Upper lobe of right lung (tissue), 1 donor: Measurements from ENCODE around the gene SLC44A1. TPM values are rescaled to one million over a fixed set of nuclear protein-coding genes. Genes with fewer than 3 reads are reported as not detected.

Experiments
- ATAC-seq: fragments of 200-7000 bp; cut with Tn5 transposase; one replicate; pipeline ENCODE4 v1.9.1; 2020; ENCODE audit warnings: mild to moderate bottlenecking, moderate library complexity
- DNase-seq: peaks from one replicate; pipeline ENCODE4 v3.0.0-alpha.2; 2020
- H3K27ac ChIP-seq: fragments of 200-600 bp; one replicate; pipeline ENCODE4 v1.8.0; 2022
- H3K27me3 ChIP-seq: fragments of 200-600 bp; one replicate; pipeline ENCODE4 v1.8.0; 2022; ENCODE audit warnings: mild to moderate bottlenecking
- H3K36me3 ChIP-seq: fragments of 200-600 bp; one replicate; pipeline ENCODE4 v1.8.0; 2022
- H3K4me1 ChIP-seq: fragments of 200-600 bp; one replicate; pipeline ENCODE4 v1.8.0; 2022
- H3K4me3 ChIP-seq: fragments of 200-600 bp; one replicate; pipeline ENCODE4 v1.8.0; 2022; ENCODE audit warnings: mild to moderate bottlenecking
- H3K9me3 ChIP-seq: fragments of 200-600 bp; one replicate; pipeline ENCODE4 v1.8.0; 2022
- CTCF ChIP-seq: fragments of 200-600 bp; IDR thresholded peaks from one replicate; pipeline ENCODE4 v1.8.0; 2022; ENCODE audit warnings: antibody characterized with exemption
- intact Hi-C: fragments of 100-400 bp; cut with DNase I; formaldehyde crosslinking; loops from one replicate; pipeline ENCODE4 v1.11.0; 2022
- total RNA-seq: library from RNA; stranded (reverse); fragmentation: NEBNext Ultra II Directional; extraction: Animal tissue kit (Norgen Biotek cat#: 25700); gene quantifications from one replicate; pipeline ENCODE4 v1.2.1, GENCODE V29; 2021
- donor health status: DM: no; HTN: yes; CAD: no; lungs with severe emphysema.

SLC44A1 gene
- total RNA-seq, 1 donor from 2014 or later = 66.1 TPM

GRCh38 chr9:105243015-105243686 is 1.3 kb upstream of the SLC44A1 start:
- DNase-seq (no peak), ATAC-seq (no peak)
- intact Hi-C loops = no loop called here

GRCh38 chr9:105244734-105245028 is 230 bp downstream of the SLC44A1 start:
- Histone ChIP-seq H3K27ac (peak overlapping the region; percentile 85), H3K4me3 (peak overlapping the region; percentile 69)
- no peak for ATAC-seq

More at GRCh38 chr9:105243015-105243686, 1.3 kb upstream of the SLC44A1 start:
- no peaks in the 10 kb centered on the region for H3K36me3 ChIP-seq
- peaks cover 23% of the 10 kb centered on the region for H3K4me1 ChIP-seq
- no peak overlapping the region for H3K4me3 ChIP-seq
- H3K27me3 ChIP-seq = no peaks in the 10 kb centered on the region
- no peak for TF ChIP-seq CTCF
- H3K27ac ChIP-seq = peak overlapping the region; percentile 85
- H3K9me3 ChIP-seq = no peaks in the 10 kb centered on the region

GRCh38 chr9:105245029-105245890 is 809 bp downstream of the SLC44A1 start:
- peaks cover 23% of the 10 kb centered on the region for H3K4me1 ChIP-seq
- TF ChIP-seq CTCF = peak; percentile 39
- intact Hi-C loops = no loop called here
- DNase-seq (peak; percentile 89), ATAC-seq (peak; percentile 71)
- peak overlapping the region; percentile 69 for H3K4me3 ChIP-seq
- peak overlapping the region; percentile 83 for H3K27ac ChIP-seq
- H3K27me3 ChIP-seq = no peaks in the 10 kb centered on the region
- H3K36me3 ChIP-seq = no peaks in the 10 kb centered on the region
- no peaks in the 10 kb centered on the region for H3K9me3 ChIP-seq

More at GRCh38 chr9:105244734-105245028, 230 bp downstream of the SLC44A1 start:
- H3K9me3 ChIP-seq = no peaks in the 10 kb centered on the region
- no peak for TF ChIP-seq CTCF
- DNase-seq = no peak
- H3K27me3 ChIP-seq = no peaks in the 10 kb centered on the region
- peaks cover 23% of the 10 kb centered on the region for H3K4me1 ChIP-seq
- H3K36me3 ChIP-seq = no peaks in the 10 kb centered on the region
- intact Hi-C loops = no loop called here

- intact Hi-C loops = no loop called here
These were observed 1.4 kb downstream of the SLC44A1 start for GRCh38 chr9:105245891-105246161.

GRCh38 chr9:105246656-105247173 is 2.3 kb downstream of the SLC44A1 start:
- peaks cover 23% of the 10 kb centered on the region for H3K4me1 ChIP-seq
- TF ChIP-seq CTCF = no peak
- no peak overlapping the region for H3K27ac ChIP-seq
- H3K36me3 ChIP-seq = no peaks in the 10 kb centered on the region
- no peak for ATAC-seq
- H3K4me3 ChIP-seq = peak overlapping the region; percentile 69
- no peak for DNase-seq
- H3K9me3 ChIP-seq = no peaks in the 10 kb centered on the region
- intact Hi-C loops = no loop called here
- H3K27me3 ChIP-seq = no peaks in the 10 kb centered on the region

More at GRCh38 chr9:105245891-105246161, 1.4 kb downstream of the SLC44A1 start:
- ATAC-seq (no peak), DNase-seq (no peak)
- peak overlapping the region; percentile 69 for H3K4me3 ChIP-seq
- no peaks in the 10 kb centered on the region for H3K27me3 ChIP-seq
- H3K4me1 ChIP-seq = peaks cover 23% of the 10 kb centered on the region
- TF ChIP-seq CTCF = no peak
- H3K36me3 ChIP-seq = no peaks in the 10 kb centered on the region
- no peaks in the 10 kb centered on the region for H3K9me3 ChIP-seq
- H3K27ac ChIP-seq = peak overlapping the region; percentile 83
